ENCODE results near the gene SPRED3. TPM values are rescaled to one million over a fixed set of nuclear protein-coding genes. Genes with fewer than 3 reads are reported as not detected.

SPRED3 gene
- total RNA-seq, 1 experiment from 2014 or later: 3.5 TPM

DNA sequence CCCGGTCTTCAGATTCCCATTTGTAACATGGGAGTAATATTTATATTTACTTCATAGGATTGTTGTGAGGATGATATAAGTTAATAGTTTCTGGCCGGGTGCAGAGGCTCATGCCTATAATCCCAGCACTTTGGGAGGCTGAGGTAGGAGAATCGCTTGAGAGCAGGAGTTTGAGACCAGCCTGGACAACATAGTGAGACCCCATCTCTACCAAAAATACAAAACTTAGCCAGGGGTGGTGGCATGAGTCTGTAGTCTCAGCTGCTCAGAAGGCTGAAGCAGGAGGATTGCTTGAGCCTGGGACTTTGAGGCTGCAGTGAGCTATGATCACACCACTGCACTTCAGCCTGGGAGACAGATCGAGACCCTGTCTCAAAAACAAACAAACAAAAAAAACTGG, 41.7 kb upstream of the SPRED3 start:
- H3K4me3 Mint-ChIP-seq (ENCODE audit: unreplicated experiment): no peak overlapping the region
- TF ChIP-seq, protein P1, sequence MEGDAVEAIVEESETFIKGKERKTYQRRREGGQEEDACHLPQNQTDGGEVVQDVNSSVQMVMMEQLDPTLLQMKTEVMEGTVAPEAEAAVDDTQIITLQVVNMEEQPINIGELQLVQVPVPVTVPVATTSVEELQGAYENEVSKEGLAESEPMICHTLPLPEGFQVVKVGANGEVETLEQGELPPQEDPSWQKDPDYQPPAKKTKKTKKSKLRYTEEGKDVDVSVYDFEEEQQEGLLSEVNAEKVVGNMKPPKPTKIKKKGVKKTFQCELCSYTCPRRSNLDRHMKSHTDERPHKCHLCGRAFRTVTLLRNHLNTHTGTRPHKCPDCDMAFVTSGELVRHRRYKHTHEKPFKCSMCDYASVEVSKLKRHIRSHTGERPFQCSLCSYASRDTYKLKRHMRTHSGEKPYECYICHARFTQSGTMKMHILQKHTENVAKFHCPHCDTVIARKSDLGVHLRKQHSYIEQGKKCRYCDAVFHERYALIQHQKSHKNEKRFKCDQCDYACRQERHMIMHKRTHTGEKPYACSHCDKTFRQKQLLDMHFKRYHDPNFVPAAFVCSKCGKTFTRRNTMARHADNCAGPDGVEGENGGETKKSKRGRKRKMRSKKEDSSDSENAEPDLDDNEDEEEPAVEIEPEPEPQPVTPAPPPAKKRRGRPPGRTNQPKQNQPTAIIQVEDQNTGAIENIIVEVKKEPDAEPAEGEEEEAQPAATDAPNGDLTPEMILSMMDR (IDR thresholded peaks at IDR 0.05; ENCODE audit: insufficient read depth in 1 of 2, low read depth in 1 of 2, low read length in 1 of 2, severe bottlenecking in 1 of 2, unreplicated experiment in 1 of 2): no peak
- Histone ChIP-seq H3K36me3 (ENCODE audit: control insufficient read depth, insufficient read depth, low read length) (no peaks in the 10 kb centered on the region), H3K9me3 (no peaks in the 10 kb centered on the region), H3K4me3 (ENCODE audit: low read depth, low read length) (no peak overlapping the region), H3K4me1 (no peaks in the 10 kb centered on the region), H3K27me3 (replicated peaks; ENCODE audit: control insufficient read depth, insufficient read depth, low read length) (no peaks in the 10 kb centered on the region)
- POLR2A ChIA-PET: no interaction called here
- no peak overlapping the region for H3K27ac Mint-ChIP-seq (ENCODE audit: unreplicated experiment)
- CTCF ChIA-PET: no interaction called here
- peaks cover 5% of the 10 kb centered on the region for H3K4me1 Mint-ChIP-seq (ENCODE audit: low read depth, unreplicated experiment)
- peaks cover 13% of the 10 kb centered on the region for H3K36me3 Mint-ChIP-seq (ENCODE audit: insufficient read depth, unreplicated experiment)
- BruUV-seq (replicated peaks): no TSS peak
- H3K27me3 Mint-ChIP-seq (ENCODE audit: insufficient read depth, unreplicated experiment): no peaks in the 10 kb centered on the region
- DNase-seq: no peak
- intact Hi-C loops (cut with micrococcal nuclease; ENCODE audit: unreplicated experiment): no loop called here
- H3K9me3 Mint-ChIP-seq (ENCODE audit: unreplicated experiment): no peaks in the 10 kb centered on the region

DNA sequence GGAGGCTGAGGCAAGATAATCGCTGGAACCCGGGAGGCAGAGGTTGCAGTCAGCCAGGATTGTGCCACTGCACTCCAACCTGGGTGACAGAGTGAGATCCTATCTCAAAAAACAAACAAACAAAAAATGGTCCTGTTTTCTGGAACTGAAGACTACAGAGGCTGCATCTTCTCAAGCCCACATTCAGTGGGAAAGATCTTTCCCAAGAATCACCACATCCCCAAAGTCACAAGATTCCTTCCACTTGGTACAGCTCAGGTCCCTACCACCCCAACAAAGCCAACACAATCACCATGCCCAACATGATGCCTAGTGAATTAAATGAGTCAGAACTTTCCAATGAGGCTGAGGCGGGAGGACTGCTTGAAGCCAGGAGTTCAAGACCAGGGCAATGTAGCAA, 37.6 kb upstream of the SPRED3 start:
- Mint-ChIP-seq H3K27ac (ENCODE audit: unreplicated experiment) (no peak overlapping the region), H3K4me3 (ENCODE audit: unreplicated experiment) (no peak overlapping the region), H3K4me1 (ENCODE audit: low read depth, unreplicated experiment) (peaks cover 5% of the 10 kb centered on the region), H3K36me3 (ENCODE audit: insufficient read depth, unreplicated experiment) (peaks cover 15% of the 10 kb centered on the region), H3K27me3 (ENCODE audit: insufficient read depth, unreplicated experiment) (no peaks in the 10 kb centered on the region), H3K9me3 (ENCODE audit: unreplicated experiment) (no peaks in the 10 kb centered on the region)
- no peak overlapping the region for H3K4me3 ChIP-seq (ENCODE audit: low read depth, low read length)
- BruUV-seq (replicated peaks): no TSS peak
- DNase-seq: no peak
- H3K9me3 ChIP-seq: no peaks in the 10 kb centered on the region
- TF ChIP-seq, protein P1 (IDR thresholded peaks at IDR 0.05; ENCODE audit: insufficient read depth in 1 of 2, low read depth in 1 of 2, low read length in 1 of 2, severe bottlenecking in 1 of 2, unreplicated experiment in 1 of 2): no peak
- H3K4me1 ChIP-seq: peaks cover 1% of the 10 kb centered on the region; the same call in 1 of the 2 replicates
- POLR2A ChIA-PET: no interaction called here
- no peaks in the 10 kb centered on the region for H3K36me3 ChIP-seq (ENCODE audit: control insufficient read depth, insufficient read depth, low read length)
- CTCF ChIA-PET: no interaction called here
- no peaks in the 10 kb centered on the region for H3K27me3 ChIP-seq (replicated peaks; ENCODE audit: control insufficient read depth, insufficient read depth, low read length)
- intact Hi-C loops (cut with micrococcal nuclease; ENCODE audit: unreplicated experiment): no loop called here

DNA sequence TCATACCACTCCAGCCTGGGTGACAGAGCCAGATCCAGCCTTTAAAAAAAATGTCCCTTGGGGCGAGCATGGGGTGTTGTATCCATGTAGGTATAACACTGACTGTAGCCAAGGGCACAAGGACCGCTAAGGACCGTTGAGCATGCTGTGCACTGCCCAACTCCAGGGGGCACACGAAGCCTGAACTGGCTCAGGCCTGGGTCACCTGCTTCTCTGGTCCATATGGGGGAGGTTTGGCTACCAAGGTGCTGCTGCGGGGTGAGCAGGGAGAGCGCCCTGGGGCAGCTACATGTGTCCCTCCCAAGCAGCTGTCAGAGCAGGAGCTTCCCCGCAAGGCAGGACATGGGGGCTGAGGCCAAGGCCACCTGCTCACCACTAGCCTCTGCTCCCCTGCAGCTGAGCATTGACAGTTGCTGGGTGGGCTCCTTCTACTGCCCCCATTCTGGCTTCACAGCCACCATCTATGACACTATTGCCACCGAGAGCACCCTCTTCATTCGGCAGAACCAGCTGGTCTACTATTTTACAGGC, 36.6 kb upstream of the SPRED3 start:
- POLR2A ChIA-PET: interaction anchor here (0.7 kb wide), 1 partner anchor 22 kb away, joined by 3 read pairs; the partner anchor contains the start of gene PSMD8
- intact Hi-C loops (cut with micrococcal nuclease; ENCODE audit: unreplicated experiment): no loop called here
- TF ChIP-seq, protein P1 (IDR thresholded peaks at IDR 0.05; ENCODE audit: insufficient read depth in 1 of 2, low read depth in 1 of 2, low read length in 1 of 2, severe bottlenecking in 1 of 2, unreplicated experiment in 1 of 2): no peak

More for the DNA sequence above, 36.6 kb upstream of the SPRED3 start:
- Mint-ChIP-seq H3K4me3 (ENCODE audit: unreplicated experiment) (no peak overlapping the region), H3K36me3 (ENCODE audit: insufficient read depth, unreplicated experiment) (peaks cover 16% of the 10 kb centered on the region), H3K27me3 (ENCODE audit: insufficient read depth, unreplicated experiment) (peaks cover 6% of the 10 kb centered on the region), H3K4me1 (ENCODE audit: low read depth, unreplicated experiment) (peaks cover 9% of the 10 kb centered on the region), H3K9me3 (ENCODE audit: unreplicated experiment) (no peaks in the 10 kb centered on the region), H3K27ac (ENCODE audit: unreplicated experiment) (no peak overlapping the region)
- H3K4me1 ChIP-seq: peaks cover 5% of the 10 kb centered on the region; the same call in 1 of the 2 replicates
- H3K36me3 ChIP-seq (ENCODE audit: control insufficient read depth, insufficient read depth, low read length): no peaks in the 10 kb centered on the region
- CTCF ChIA-PET: interaction anchor here (1.2 kb wide), 1 partner anchor 9 kb away, joined by 4 read pairs; no protein-coding TSS in a partner anchor
- DNase-seq: no peak
- H3K4me3 ChIP-seq (ENCODE audit: low read depth, low read length): no peak overlapping the region
- no peaks in the 10 kb centered on the region for H3K9me3 ChIP-seq
- BruUV-seq (replicated peaks): no TSS peak
- no peaks in the 10 kb centered on the region for H3K27me3 ChIP-seq (replicated peaks; ENCODE audit: control insufficient read depth, insufficient read depth, low read length)
